ENCODE data around the gene TTLL10. TPM values are rescaled to one million over a fixed set of nuclear protein-coding genes. Genes with fewer than 3 reads are reported as not detected.
A peak's percentile ranks its signal among the peaks of the same experiment; 100 is the strongest.

TTLL10 gene
- total and polyA plus RNA-seq, 2 of the 8 experiments (the other 6 are each of a cell fraction or from before 2014, with no cell fraction given) = 1.1 to 1.7 TPM

DNA sequence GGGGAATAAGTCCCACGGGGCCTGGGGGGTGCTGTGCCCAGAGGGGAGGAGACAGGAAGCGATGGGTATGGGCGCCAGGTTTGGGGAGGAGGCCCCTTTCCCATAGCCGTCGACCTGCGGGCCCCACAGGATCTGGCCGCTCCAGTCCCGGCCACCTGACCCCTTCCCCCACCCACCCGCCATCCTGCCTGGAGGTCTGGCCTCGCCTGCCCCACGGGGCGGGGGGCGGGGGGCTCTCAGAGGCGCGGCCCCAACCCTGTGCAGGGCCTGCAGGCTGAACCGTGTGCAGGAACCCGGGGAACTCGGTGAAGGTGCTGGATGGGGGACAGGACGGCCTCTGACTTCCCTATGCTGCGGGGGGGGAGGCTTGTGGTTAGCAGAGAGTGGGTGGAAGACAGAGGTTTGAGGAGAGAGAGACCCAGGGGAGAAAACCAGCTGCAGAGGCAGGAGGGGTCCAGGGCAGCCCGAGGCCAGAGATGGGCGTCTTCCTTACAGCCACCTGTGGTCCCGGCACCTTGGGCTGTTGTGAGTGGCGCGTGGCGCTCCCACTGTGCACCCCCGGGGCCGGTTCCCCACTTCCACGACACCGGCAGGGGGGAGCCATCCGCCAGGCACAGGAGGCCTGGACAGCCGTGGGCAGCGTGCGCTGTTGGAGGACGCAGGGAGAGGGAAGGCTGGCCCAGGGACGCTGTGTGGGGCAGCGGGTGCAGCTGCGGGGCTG lies 35.2 kb downstream of the TTLL10 start:
- 94% methylated on average over 24 of the region's 38 CpGs; no CpG with 5 or more reads in 1 of the 2 experiments for WGBS, 2 experiments (ENCODE audit: extremely low coverage in 1 of 2, insufficient coverage in 1 of 2, insufficient read length in 1 of 2, insufficient replicate concordance in 2 of 2, low coverage in 1 of 2, low lambda C conversion rate in 2 of 2, missing lambda C conversion rate in 1 of 2)
- DNase-seq (ENCODE audit: low read depth in 1 of 2, low spot score in 2 of 2) (no peak), FAIRE-seq (no peak)
- Histone ChIP-seq H2BK12ac (ENCODE audit: low read depth, low read length) (no peak overlapping the region), H4K20me1 (replicated peaks in 1 of 2; ENCODE audit: control insufficient read depth in 1 of 2, insufficient read depth in 2 of 2, low read length in 2 of 2) (no peaks in the 10 kb centered on the region), H3K79me2 (ENCODE audit: control insufficient read depth in 1 of 2, insufficient read depth in 2 of 2, low read length in 2 of 2) (no peaks in the 10 kb centered on the region), H4K91ac (replicated peaks; ENCODE audit: insufficient read length, low read length) (peak overlapping the region; percentile 40), H2BK5ac (ENCODE audit: low read depth, low read length) (no peak overlapping the region), H3K56ac (replicated peaks; ENCODE audit: insufficient read length, low read depth, low read length) (no peak overlapping the region), H3K36me3 (ENCODE audit: control insufficient read depth in 2 of 4, insufficient read depth in 4 of 4, low read length in 3 of 4) (no peaks in the 10 kb centered on the region), H3K27ac (ENCODE audit: low read depth, low read length) (no peak overlapping the region), H3K23me2 (ENCODE audit: low read depth, low read length) (peaks cover 8% of the 10 kb centered on the region; the same call in 1 of the 2 replicates), H3K9me3 (ENCODE audit: insufficient read depth in 2 of 2, low read depth in 1 of 2, low read length in 1 of 2) (no peaks in the 10 kb centered on the region), H4K5ac (ENCODE audit: insufficient read length, low read depth, low read length) (no peak overlapping the region), H3K4ac (replicated peaks; ENCODE audit: insufficient read length, low read depth, low read length) (no peak overlapping the region), H3K14ac (ENCODE audit: insufficient read length) (no peak overlapping the region), H2BK120ac (replicated peaks; ENCODE audit: low read depth, low read length) (no peak overlapping the region), H2BK15ac (ENCODE audit: low read length) (no peak overlapping the region), H3K27me3 (replicated peaks in 1 of 4; ENCODE audit: control insufficient read depth in 3 of 4, extremely low read depth in 1 of 4, insufficient read depth in 3 of 4, low read length in 3 of 4) (peaks cover 0 to 16% (median 15%) of the 10 kb centered on the region in 4 experiments; a peak in 6 of 7 replicates), H3K9ac (replicated peaks in 1 of 4; ENCODE audit: extremely low read depth in 1 of 4, low read depth in 3 of 4, low read length in 3 of 4) (no peak overlapping the region), H3K4me2 (ENCODE audit: insufficient read depth in 1 of 2, low read depth in 2 of 2, low read length in 2 of 2) (no peak overlapping the region), H3K18ac (ENCODE audit: extremely low read depth, low read length) (no peak overlapping the region), H3K4me1 (replicated peaks in 1 of 4; ENCODE audit: control insufficient read depth in 3 of 4, insufficient read depth in 4 of 4, low read length in 3 of 4) (peaks cover 0 to 13% (median 5%) of the 10 kb centered on the region in 4 experiments; a peak in 6 of 7 replicates), H2AFZ (ENCODE audit: low read length) (no peak overlapping the region), H3K23ac (ENCODE audit: insufficient read length) (no peak overlapping the region), H4K8ac (ENCODE audit: extremely low read depth, insufficient read depth, low read length) (peak overlapping the region; percentile 25; the same call in 1 of the 2 replicates), H3K4me3 (ENCODE audit: extremely low read depth in 1 of 4, insufficient read depth in 2 of 4, low read depth in 3 of 4, low read length in 4 of 4) (no peak overlapping the region), H2AK5ac (ENCODE audit: low read depth, low read length) (no peak overlapping the region), H3K79me1 (ENCODE audit: low read depth, low read length) (no peaks in the 10 kb centered on the region), H2BK20ac (ENCODE audit: low read length) (no peak overlapping the region)
- CTCF ChIA-PET (ENCODE audit: partially characterized antibody) = interaction anchor here (0.8 to 1.6 kb wide), 3 partner anchors 63 to 184 kb away, joined by 3 to 9 read pairs (median 3); no protein-coding TSS in a partner anchor
- TF ChIP-seq SP2 (IDR thresholded peaks at IDR 0.05; ENCODE audit: low read length) (no peak), KDM1A (IDR thresholded peaks at IDR 0.05; ENCODE audit: borderline replicate concordance, low read length) (no peak), YY1 (IDR thresholded peaks at IDR 0.05; ENCODE audit: low read depth, low read length) (no peak), HDAC2 (IDR thresholded peaks at IDR 0.05; ENCODE audit: borderline replicate concordance in 1 of 2, low read depth in 2 of 2, low read length in 2 of 2) (no peak), MAFK (IDR thresholded peaks at IDR 0.05; ENCODE audit: low read depth, low read length) (no peak)
- TF ChIP-seq, protein P1, sequence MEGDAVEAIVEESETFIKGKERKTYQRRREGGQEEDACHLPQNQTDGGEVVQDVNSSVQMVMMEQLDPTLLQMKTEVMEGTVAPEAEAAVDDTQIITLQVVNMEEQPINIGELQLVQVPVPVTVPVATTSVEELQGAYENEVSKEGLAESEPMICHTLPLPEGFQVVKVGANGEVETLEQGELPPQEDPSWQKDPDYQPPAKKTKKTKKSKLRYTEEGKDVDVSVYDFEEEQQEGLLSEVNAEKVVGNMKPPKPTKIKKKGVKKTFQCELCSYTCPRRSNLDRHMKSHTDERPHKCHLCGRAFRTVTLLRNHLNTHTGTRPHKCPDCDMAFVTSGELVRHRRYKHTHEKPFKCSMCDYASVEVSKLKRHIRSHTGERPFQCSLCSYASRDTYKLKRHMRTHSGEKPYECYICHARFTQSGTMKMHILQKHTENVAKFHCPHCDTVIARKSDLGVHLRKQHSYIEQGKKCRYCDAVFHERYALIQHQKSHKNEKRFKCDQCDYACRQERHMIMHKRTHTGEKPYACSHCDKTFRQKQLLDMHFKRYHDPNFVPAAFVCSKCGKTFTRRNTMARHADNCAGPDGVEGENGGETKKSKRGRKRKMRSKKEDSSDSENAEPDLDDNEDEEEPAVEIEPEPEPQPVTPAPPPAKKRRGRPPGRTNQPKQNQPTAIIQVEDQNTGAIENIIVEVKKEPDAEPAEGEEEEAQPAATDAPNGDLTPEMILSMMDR (IDR thresholded peaks at IDR 0.05; ENCODE audit: control extremely low read depth in 1 of 3, insufficient read depth in 1 of 3, low read depth in 1 of 3, low read length in 3 of 3) = no peak
- POLR2A ChIA-PET (ENCODE audit: partially characterized antibody) = interaction anchor here (0.9 kb wide), 1 partner anchor 176 kb away, joined by 3 read pairs; no protein-coding TSS in a partner anchor

Measured in H1 (cell line).